ENCODE results near the gene GRIK1. TPM values are rescaled to one million over a fixed set of nuclear protein-coding genes. Genes with fewer than 3 reads are reported as not detected.

GRIK1 gene
- total RNA-seq, 1 experiment from 2014 or later = not detected

DNA sequence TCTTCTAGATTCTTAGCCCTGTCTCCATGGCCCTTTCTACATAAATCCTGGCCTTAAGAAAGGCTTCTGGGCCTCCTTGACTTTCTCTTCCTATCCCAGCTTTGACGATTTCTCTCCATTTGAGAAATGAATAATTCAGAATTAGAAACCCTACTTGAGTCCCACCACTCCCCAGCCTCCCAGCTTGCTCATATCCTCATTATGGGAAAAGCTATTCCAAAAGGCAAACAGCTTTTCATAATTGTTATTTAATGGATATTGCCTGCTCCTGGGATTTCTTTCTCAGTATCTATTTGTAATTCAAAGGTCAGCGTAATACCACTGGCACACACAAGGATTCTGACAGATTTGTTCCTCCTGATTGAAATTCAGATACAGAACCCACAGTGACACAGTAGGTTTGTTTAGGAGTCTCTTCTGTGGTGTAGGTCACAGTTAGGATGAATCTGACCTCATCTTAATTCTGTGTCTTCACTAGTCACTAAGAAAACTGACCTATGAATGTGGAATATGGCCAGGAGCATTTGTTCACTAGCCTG lies 121.3 kb downstream of the GRIK1 start:
- CTCF ChIA-PET = no interaction called here
- POLR2A ChIA-PET = no interaction called here
- Mint-ChIP-seq H3K36me3 (ENCODE audit: insufficient read depth, unreplicated experiment) (no peaks in the 10 kb centered on the region), H3K27me3 (ENCODE audit: insufficient read depth, unreplicated experiment) (peaks cover 8% of the 10 kb centered on the region), H3K9me3 (ENCODE audit: unreplicated experiment) (no peaks in the 10 kb centered on the region), H3K4me1 (ENCODE audit: low read depth, unreplicated experiment) (no peaks in the 10 kb centered on the region), H3K4me3 (ENCODE audit: unreplicated experiment) (no peak overlapping the region), H3K27ac (ENCODE audit: unreplicated experiment) (no peak overlapping the region)
- no peak for DNase-seq
- no peaks in the 10 kb centered on the region for H3K27me3 ChIP-seq (replicated peaks; ENCODE audit: control insufficient read depth, insufficient read depth, low read length)
- BruUV-seq (replicated peaks) = no TSS peak
- H3K36me3 ChIP-seq (ENCODE audit: control insufficient read depth, insufficient read depth, low read length) = no peaks in the 10 kb centered on the region
- intact Hi-C loops (cut with micrococcal nuclease; ENCODE audit: unreplicated experiment) = no loop called here
- TF ChIP-seq, protein P1, sequence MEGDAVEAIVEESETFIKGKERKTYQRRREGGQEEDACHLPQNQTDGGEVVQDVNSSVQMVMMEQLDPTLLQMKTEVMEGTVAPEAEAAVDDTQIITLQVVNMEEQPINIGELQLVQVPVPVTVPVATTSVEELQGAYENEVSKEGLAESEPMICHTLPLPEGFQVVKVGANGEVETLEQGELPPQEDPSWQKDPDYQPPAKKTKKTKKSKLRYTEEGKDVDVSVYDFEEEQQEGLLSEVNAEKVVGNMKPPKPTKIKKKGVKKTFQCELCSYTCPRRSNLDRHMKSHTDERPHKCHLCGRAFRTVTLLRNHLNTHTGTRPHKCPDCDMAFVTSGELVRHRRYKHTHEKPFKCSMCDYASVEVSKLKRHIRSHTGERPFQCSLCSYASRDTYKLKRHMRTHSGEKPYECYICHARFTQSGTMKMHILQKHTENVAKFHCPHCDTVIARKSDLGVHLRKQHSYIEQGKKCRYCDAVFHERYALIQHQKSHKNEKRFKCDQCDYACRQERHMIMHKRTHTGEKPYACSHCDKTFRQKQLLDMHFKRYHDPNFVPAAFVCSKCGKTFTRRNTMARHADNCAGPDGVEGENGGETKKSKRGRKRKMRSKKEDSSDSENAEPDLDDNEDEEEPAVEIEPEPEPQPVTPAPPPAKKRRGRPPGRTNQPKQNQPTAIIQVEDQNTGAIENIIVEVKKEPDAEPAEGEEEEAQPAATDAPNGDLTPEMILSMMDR (IDR thresholded peaks at IDR 0.05; ENCODE audit: insufficient read depth in 1 of 2, low read depth in 1 of 2, low read length in 1 of 2, severe bottlenecking in 1 of 2, unreplicated experiment in 1 of 2) = no peak
- no peak overlapping the region for H3K4me3 ChIP-seq (ENCODE audit: low read depth, low read length)
- no peaks in the 10 kb centered on the region for H3K4me1 ChIP-seq
- H3K9me3 ChIP-seq = no peaks in the 10 kb centered on the region

GRCh38 chr21:29817450-29817849 lies 122.3 kb downstream of the GRIK1 start:
- TF ChIP-seq, protein P1 (IDR thresholded peaks at IDR 0.05; ENCODE audit: insufficient read depth in 1 of 2, low read depth in 1 of 2, low read length in 1 of 2, severe bottlenecking in 1 of 2, unreplicated experiment in 1 of 2) = no peak
- DNase-seq = no peak
- H3K36me3 ChIP-seq (ENCODE audit: control insufficient read depth, insufficient read depth, low read length) = no peaks in the 10 kb centered on the region
- ChIA-PET POLR2A (no interaction called here), CTCF (no interaction called here)
- no TSS peak for BruUV-seq (replicated peaks)
- no peaks in the 10 kb centered on the region for H3K27me3 ChIP-seq (replicated peaks; ENCODE audit: control insufficient read depth, insufficient read depth, low read length)
- no peak overlapping the region for H3K4me3 Mint-ChIP-seq (ENCODE audit: unreplicated experiment)
- H3K9me3 Mint-ChIP-seq (ENCODE audit: unreplicated experiment) = no peaks in the 10 kb centered on the region
- intact Hi-C loops (cut with micrococcal nuclease; ENCODE audit: unreplicated experiment) = no loop called here
- H3K27ac Mint-ChIP-seq (ENCODE audit: unreplicated experiment) = no peak overlapping the region
- no peaks in the 10 kb centered on the region for H3K36me3 Mint-ChIP-seq (ENCODE audit: insufficient read depth, unreplicated experiment)
- H3K9me3 ChIP-seq = no peaks in the 10 kb centered on the region
- H3K27me3 Mint-ChIP-seq (ENCODE audit: insufficient read depth, unreplicated experiment) = peaks cover 8% of the 10 kb centered on the region
- H3K4me1 ChIP-seq = no peaks in the 10 kb centered on the region
- H3K4me1 Mint-ChIP-seq (ENCODE audit: low read depth, unreplicated experiment) = no peaks in the 10 kb centered on the region
- no peak overlapping the region for H3K4me3 ChIP-seq (ENCODE audit: low read depth, low read length)

- no TSS peak for BruUV-seq (replicated peaks)
- TF ChIP-seq, protein P1 (IDR thresholded peaks at IDR 0.05; ENCODE audit: insufficient read depth in 1 of 2, low read depth in 1 of 2, low read length in 1 of 2, severe bottlenecking in 1 of 2, unreplicated experiment in 1 of 2) = no peak
- ChIA-PET POLR2A (no interaction called here), CTCF (no interaction called here)
- Mint-ChIP-seq H3K4me1 (ENCODE audit: low read depth, unreplicated experiment) (no peaks in the 10 kb centered on the region), H3K4me3 (ENCODE audit: unreplicated experiment) (no peak overlapping the region), H3K27me3 (ENCODE audit: insufficient read depth, unreplicated experiment) (peaks cover 21% of the 10 kb centered on the region), H3K9me3 (ENCODE audit: unreplicated experiment) (no peaks in the 10 kb centered on the region), H3K36me3 (ENCODE audit: insufficient read depth, unreplicated experiment) (no peaks in the 10 kb centered on the region), H3K27ac (ENCODE audit: unreplicated experiment) (no peak overlapping the region)
- no peaks in the 10 kb centered on the region for H3K36me3 ChIP-seq (ENCODE audit: control insufficient read depth, insufficient read depth, low read length)
- H3K4me1 ChIP-seq = no peaks in the 10 kb centered on the region
- H3K27me3 ChIP-seq (replicated peaks; ENCODE audit: control insufficient read depth, insufficient read depth, low read length) = no peaks in the 10 kb centered on the region
- DNase-seq = no peak
- H3K4me3 ChIP-seq (ENCODE audit: low read depth, low read length) = no peak overlapping the region
- intact Hi-C loops (cut with micrococcal nuclease; ENCODE audit: unreplicated experiment) = no loop called here
- no peaks in the 10 kb centered on the region for H3K9me3 ChIP-seq
Observed at GRCh38 chr21:29812947-29813346, 126.8 kb downstream of the GRIK1 start.

All from Caco-2 (cell line).